ENCODE measurements around the gene TRIO. TPM values are rescaled to one million over a fixed set of nuclear protein-coding genes. Genes with fewer than 3 reads are reported as not detected.

Gene TRIO
- total and polyA plus RNA-seq, 2 experiments from 2014 or later = 18.5 to 78.2 TPM

GRCh38 chr5:14483504-14484157 is 340.5 kb downstream of the TRIO start:
- H3K27me3 ChIP-seq = no peaks in the 10 kb centered on the region
- H4K20me1 ChIP-seq (ENCODE audit: insufficient read depth, poor library complexity, severe bottlenecking) = no peaks in the 10 kb centered on the region
- no peak overlapping the region for H2AFZ ChIP-seq
- peaks cover 8% of the 10 kb centered on the region for H3K36me3 ChIP-seq (replicated peaks; ENCODE audit: insufficient read depth, low read depth)
- no peak for TF ChIP-seq EZH2 (IDR thresholded peaks at IDR 0.05; ENCODE audit: borderline replicate concordance)
- TF ChIP-seq EZH2phosphoT487 (IDR thresholded peaks at IDR 0.05; ENCODE audit: low read depth, severe bottlenecking, unreplicated experiment) = no peak
- TF ChIP-seq CTCF (IDR thresholded peaks at IDR 0.05; ENCODE audit: poor library complexity) = no peak
- H3K27ac ChIP-seq = no peak overlapping the region
- no peaks in the 10 kb centered on the region for H3K79me2 ChIP-seq
- no peaks in the 10 kb centered on the region for H3K4me1 ChIP-seq (ENCODE audit: insufficient read depth)
- 98% methylated on average over 15 of the region's 16 CpGs for WGBS (ENCODE audit: low lambda C conversion rate, missing lambda C conversion rate)
- H3K4me2 ChIP-seq = no peak overlapping the region
- H3K9me2 ChIP-seq (replicated peaks; ENCODE audit: insufficient read depth) = no peaks in the 10 kb centered on the region
- no peak overlapping the region for H3K4me3 ChIP-seq
- DNase-seq (ENCODE audit: low spot score) = no peak
- H3K9me3 ChIP-seq (ENCODE audit: low read depth) = no peaks in the 10 kb centered on the region

- no peaks in the 10 kb centered on the region for H3K9me3 ChIP-seq (ENCODE audit: low read depth)
- WGBS (ENCODE audit: low lambda C conversion rate, missing lambda C conversion rate) = 94% methylated on average over 5 of the region's 5 CpGs
- H4K20me1 ChIP-seq (ENCODE audit: insufficient read depth, poor library complexity, severe bottlenecking) = no peaks in the 10 kb centered on the region
- no peak for DNase-seq (ENCODE audit: low spot score)
- H3K36me3 ChIP-seq (replicated peaks; ENCODE audit: insufficient read depth, low read depth) = peaks cover 3% of the 10 kb centered on the region
- TF ChIP-seq CTCF (IDR thresholded peaks at IDR 0.05; ENCODE audit: poor library complexity) = no peak
- no peak for TF ChIP-seq EZH2 (IDR thresholded peaks at IDR 0.05; ENCODE audit: borderline replicate concordance)
- H3K27me3 ChIP-seq = no peaks in the 10 kb centered on the region
- H3K79me2 ChIP-seq = no peaks in the 10 kb centered on the region
- no peak overlapping the region for H2AFZ ChIP-seq
- H3K4me1 ChIP-seq (ENCODE audit: insufficient read depth) = no peaks in the 10 kb centered on the region
- H3K9me2 ChIP-seq (replicated peaks; ENCODE audit: insufficient read depth) = no peaks in the 10 kb centered on the region
- H3K27ac ChIP-seq = no peak overlapping the region
- H3K4me3 ChIP-seq = no peak overlapping the region
- no peak overlapping the region for H3K4me2 ChIP-seq
These were observed 343.3 kb downstream of the TRIO start for GRCh38 chr5:14486486-14486885.

- H2AFZ ChIP-seq = no peak overlapping the region
- H3K79me2 ChIP-seq = no peaks in the 10 kb centered on the region
These were observed 344.1 kb downstream of the TRIO start for GRCh38 chr5:14486996-14487896.

More at GRCh38 chr5:14486996-14487896, 344.1 kb downstream of the TRIO start:
- 97% methylated on average over 27 of the region's 62 CpGs for WGBS (ENCODE audit: low lambda C conversion rate, missing lambda C conversion rate)
- peaks cover 3% of the 10 kb centered on the region for H3K36me3 ChIP-seq (replicated peaks; ENCODE audit: insufficient read depth, low read depth)
- H4K20me1 ChIP-seq (ENCODE audit: insufficient read depth, poor library complexity, severe bottlenecking) = no peaks in the 10 kb centered on the region
- no peaks in the 10 kb centered on the region for H3K9me3 ChIP-seq (ENCODE audit: low read depth)
- H3K27ac ChIP-seq = no peak overlapping the region
- TF ChIP-seq CTCF (IDR thresholded peaks at IDR 0.05; ENCODE audit: poor library complexity) = no peak
- TF ChIP-seq EZH2phosphoT487 (IDR thresholded peaks at IDR 0.05; ENCODE audit: low read depth, severe bottlenecking, unreplicated experiment) = no peak
- no peak for TF ChIP-seq EZH2 (IDR thresholded peaks at IDR 0.05; ENCODE audit: borderline replicate concordance)
- H3K9me2 ChIP-seq (replicated peaks; ENCODE audit: insufficient read depth) = no peaks in the 10 kb centered on the region
- DNase-seq (ENCODE audit: low spot score) = no peak
- no peak overlapping the region for H3K4me3 ChIP-seq
- H3K27me3 ChIP-seq = no peaks in the 10 kb centered on the region
- no peaks in the 10 kb centered on the region for H3K4me1 ChIP-seq (ENCODE audit: insufficient read depth)
- no peak overlapping the region for H3K4me2 ChIP-seq
